Activated gamma-delta T cell treated with Interleukin-2 at 50 U/mL for 16 hours (primary cell): ENCODE results near the gene JADE2.
A peak's percentile ranks its signal among the peaks of the same experiment; 100 is the strongest.
"Not testable (repeated sequence)": the region's sequence is repeated elsewhere in the genome, so short reads cannot be mapped to it uniquely, and the experiment has no call there.

Source experiments
- DNase-seq: peaks from one replicate; pipeline ENCODE4 v3.0.0-alpha.2; 2020

The JADE2 gene

GRCh38 chr5:134524826-134525682, at the start of gene JADE2:
TSS of gene JADE2 (plus strand) at chr5:134525670. CDS start at chr5:134535858, 10,188 bp downstream.
- peak; percentile 84 for DNase-seq

- no peak for DNase-seq
Measured at GRCh38 chr5:134477462-134478245, 47.8 kb upstream of the JADE2 start.

GRCh38 chr5:134479839-134480238, 45.6 kb upstream of the JADE2 start:
- no peak for DNase-seq

- DNase-seq, result no peak
Measured at GRCh38 chr5:134489227-134489944, 36.1 kb upstream of the JADE2 start.

GRCh38 chr5:134490255-134490924, 35.1 kb upstream of the JADE2 start:
- DNase-seq, result no peak

GRCh38 chr5:134490925-134491271, 34.6 kb upstream of the JADE2 start:
- no peak for DNase-seq

GRCh38 chr5:134491841-134492442, 33.5 kb upstream of the JADE2 start:
- no peak for DNase-seq

GRCh38 chr5:134492568-134492967, 32.9 kb upstream of the JADE2 start:
- no peak for DNase-seq

- no peak for DNase-seq
Measured at GRCh38 chr5:134493461-134494055, 31.9 kb upstream of the JADE2 start.

- no peak for DNase-seq
Measured at GRCh38 chr5:134494780-134495179, 30.7 kb upstream of the JADE2 start.

GRCh38 chr5:134499905-134500304, 25.6 kb upstream of the JADE2 start:
- not testable (repeated sequence) for DNase-seq

GRCh38 chr5:134500699-134501430, 24.6 kb upstream of the JADE2 start:
- DNase-seq, result no peak

- no peak for DNase-seq
Measured at GRCh38 chr5:134502259-134502658, 23.2 kb upstream of the JADE2 start.

- DNase-seq, result peak; percentile 61
Measured at GRCh38 chr5:134503088-134503936, 22.2 kb upstream of the JADE2 start.

GRCh38 chr5:134503937-134504437, 21.5 kb upstream of the JADE2 start:
- DNase-seq, result no peak

GRCh38 chr5:134504629-134505300, 20.7 kb upstream of the JADE2 start:
- DNase-seq, result no peak

- no peak for DNase-seq
Measured at GRCh38 chr5:134506054-134507039, 19.1 kb upstream of the JADE2 start.

GRCh38 chr5:134507452-134507851, 18.0 kb upstream of the JADE2 start:
- DNase-seq, result no peak
